ENCODE measurements around the gene CDC14B. TPM values are rescaled to one million over a fixed set of nuclear protein-coding genes. Genes with fewer than 3 reads are reported as not detected.

Gene CDC14B
- total and polyA plus RNA-seq, 3 donors from 2014 or later, result 33.1 to 44.0 (median 33.7) TPM

GRCh38 chr9:96493757-96494156, 125.9 kb downstream of the CDC14B start:
- Histone ChIP-seq H3K4me1 (no peaks in the 10 kb centered on the region), H3K4me3 (no peak overlapping the region), H3K9me3 (no peaks in the 10 kb centered on the region), H3K27me3 (no peaks in the 10 kb centered on the region), H3K36me3 (ENCODE audit: low read depth, missing control alignments) (no peaks in the 10 kb centered on the region), H3K27ac (no peak overlapping the region)
- intact Hi-C loops (cut with DNase I; ENCODE audit: low total_unique reads), result no loop called here
- no peak for TF ChIP-seq POLR2A (IDR thresholded peaks at IDR 0.05)
- TF ChIP-seq, protein P1, sequence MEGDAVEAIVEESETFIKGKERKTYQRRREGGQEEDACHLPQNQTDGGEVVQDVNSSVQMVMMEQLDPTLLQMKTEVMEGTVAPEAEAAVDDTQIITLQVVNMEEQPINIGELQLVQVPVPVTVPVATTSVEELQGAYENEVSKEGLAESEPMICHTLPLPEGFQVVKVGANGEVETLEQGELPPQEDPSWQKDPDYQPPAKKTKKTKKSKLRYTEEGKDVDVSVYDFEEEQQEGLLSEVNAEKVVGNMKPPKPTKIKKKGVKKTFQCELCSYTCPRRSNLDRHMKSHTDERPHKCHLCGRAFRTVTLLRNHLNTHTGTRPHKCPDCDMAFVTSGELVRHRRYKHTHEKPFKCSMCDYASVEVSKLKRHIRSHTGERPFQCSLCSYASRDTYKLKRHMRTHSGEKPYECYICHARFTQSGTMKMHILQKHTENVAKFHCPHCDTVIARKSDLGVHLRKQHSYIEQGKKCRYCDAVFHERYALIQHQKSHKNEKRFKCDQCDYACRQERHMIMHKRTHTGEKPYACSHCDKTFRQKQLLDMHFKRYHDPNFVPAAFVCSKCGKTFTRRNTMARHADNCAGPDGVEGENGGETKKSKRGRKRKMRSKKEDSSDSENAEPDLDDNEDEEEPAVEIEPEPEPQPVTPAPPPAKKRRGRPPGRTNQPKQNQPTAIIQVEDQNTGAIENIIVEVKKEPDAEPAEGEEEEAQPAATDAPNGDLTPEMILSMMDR (IDR thresholded peaks at IDR 0.05), result no peak
- no peak for DNase-seq
- WGBS, 2 donors, result 83 to 87% methylated on average over 12 to 13 of the region's 13 CpGs

GRCh38 chr9:96492993-96493531, 126.6 kb downstream of the CDC14B start:
- no peak for DNase-seq
- no peak overlapping the region for H3K27ac ChIP-seq
- TF ChIP-seq, protein P1 (IDR thresholded peaks at IDR 0.05), result no peak
- TF ChIP-seq POLR2A (IDR thresholded peaks at IDR 0.05), result no peak
- H3K9me3 ChIP-seq, result no peaks in the 10 kb centered on the region
- H3K36me3 ChIP-seq (ENCODE audit: low read depth, missing control alignments), result no peaks in the 10 kb centered on the region
- H3K4me1 ChIP-seq, result no peaks in the 10 kb centered on the region
- WGBS, 2 donors, result 66 to 68% methylated on average over 12 of the region's 12 CpGs
- intact Hi-C loops (cut with DNase I; ENCODE audit: low total_unique reads), result no loop called here
- H3K4me3 ChIP-seq, result no peak overlapping the region
- H3K27me3 ChIP-seq, result no peaks in the 10 kb centered on the region

- WGBS, 2 donors, result 91% methylated on average over 14 to 17 of the region's 17 CpGs
- no peaks in the 10 kb centered on the region for H3K36me3 ChIP-seq (ENCODE audit: low read depth, missing control alignments)
Measured at GRCh38 chr9:96491880-96492525, 127.6 kb downstream of the CDC14B start.

GRCh38 chr9:96491079-96491879, 128.4 kb downstream of the CDC14B start:
- WGBS, 2 donors, result 81 to 85% methylated on average over 10 of the region's 10 CpGs
- intact Hi-C loops (cut with DNase I; ENCODE audit: low total_unique reads), result no loop called here
- H3K4me1 ChIP-seq, result peaks cover 13% of the 10 kb centered on the region

More at GRCh38 chr9:96491880-96492525, 127.6 kb downstream of the CDC14B start:
- intact Hi-C loops (cut with DNase I; ENCODE audit: low total_unique reads), result no loop called here
- DNase-seq, result no peak
- H3K27me3 ChIP-seq, result no peaks in the 10 kb centered on the region
- TF ChIP-seq, protein P1 (IDR thresholded peaks at IDR 0.05), result no peak
- TF ChIP-seq POLR2A (IDR thresholded peaks at IDR 0.05), result no peak
- H3K9me3 ChIP-seq, result no peaks in the 10 kb centered on the region
- H3K4me1 ChIP-seq, result peaks cover 6% of the 10 kb centered on the region
- no peak overlapping the region for H3K4me3 ChIP-seq
- no peak overlapping the region for H3K27ac ChIP-seq

More at GRCh38 chr9:96491079-96491879, 128.4 kb downstream of the CDC14B start:
- no peaks in the 10 kb centered on the region for H3K9me3 ChIP-seq
- H3K36me3 ChIP-seq (ENCODE audit: low read depth, missing control alignments), result no peaks in the 10 kb centered on the region
- no peak for DNase-seq
- no peak overlapping the region for H3K4me3 ChIP-seq
- TF ChIP-seq POLR2A (IDR thresholded peaks at IDR 0.05), result no peak
- TF ChIP-seq, protein P1 (IDR thresholded peaks at IDR 0.05), result no peak
- no peaks in the 10 kb centered on the region for H3K27me3 ChIP-seq
- no peak overlapping the region for H3K27ac ChIP-seq
